NCI-H526 (cell line): ENCODE measurements around the gene CNTN4.

Experiments used
- DNase-seq, 2 experiments: peaks; one replicate each; lab custom pipeline; 2025; lab: John Stamatoyannopoulos, UW

Gene CNTN4

GRCh38 chr3:2589336-2589969 is 490.8 kb downstream of the CNTN4 start:
- DNase-seq, result no peak

GRCh38 chr3:2595486-2595885 is 496.8 kb downstream of the CNTN4 start:
- DNase-seq, result no peak

- no peak for DNase-seq
These were observed 498.9 kb downstream of the CNTN4 start for GRCh38 chr3:2597615-2598014.

GRCh38 chr3:2599471-2599870 is 500.8 kb downstream of the CNTN4 start:
- no peak for DNase-seq

- no peak for DNase-seq
These were observed 505.1 kb downstream of the CNTN4 start for GRCh38 chr3:2603692-2604289.

DNA sequence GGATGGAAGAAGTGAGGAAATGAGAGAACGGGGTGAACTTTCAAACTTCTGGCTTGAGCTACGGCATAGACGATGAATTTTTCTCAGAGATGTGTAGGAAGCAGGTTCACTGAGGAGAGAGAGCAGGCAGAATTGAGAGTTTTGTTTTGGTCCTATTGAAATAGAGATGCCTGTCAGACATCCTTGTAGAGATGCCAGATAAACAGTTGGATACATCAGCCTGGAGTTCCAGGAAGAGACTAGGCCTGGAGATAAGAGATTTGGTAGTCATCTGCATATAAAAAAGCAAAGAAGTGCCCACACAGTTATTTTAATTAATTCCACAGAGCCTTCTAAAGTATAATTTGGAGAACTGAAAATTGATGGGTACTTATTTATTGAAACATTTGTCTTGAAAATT is 515.9 kb downstream of the CNTN4 start:
- DNase-seq, result no peak

DNA sequence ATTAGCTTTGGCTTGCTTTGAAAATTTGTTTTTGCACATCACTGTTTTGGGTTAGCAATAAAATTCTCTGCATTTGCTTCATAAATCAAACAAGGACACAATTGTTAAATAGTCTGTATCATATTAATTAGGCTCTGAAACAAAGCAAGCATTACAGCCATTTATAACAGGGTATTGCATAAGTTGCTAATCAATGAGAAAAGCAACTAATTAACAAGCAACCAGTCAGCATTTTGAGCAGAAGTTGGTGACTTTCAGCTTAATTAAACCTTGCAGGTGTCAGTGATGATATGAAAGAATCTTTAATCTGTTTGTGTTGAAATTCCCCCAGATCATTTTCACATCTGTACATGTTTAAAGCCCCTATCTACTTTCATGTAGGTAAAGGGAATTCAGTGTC is 516.4 kb downstream of the CNTN4 start:
- no peak for DNase-seq

- DNase-seq, result no peak
These were observed 524.8 kb downstream of the CNTN4 start for GRCh38 chr3:2623436-2623835.

DNA sequence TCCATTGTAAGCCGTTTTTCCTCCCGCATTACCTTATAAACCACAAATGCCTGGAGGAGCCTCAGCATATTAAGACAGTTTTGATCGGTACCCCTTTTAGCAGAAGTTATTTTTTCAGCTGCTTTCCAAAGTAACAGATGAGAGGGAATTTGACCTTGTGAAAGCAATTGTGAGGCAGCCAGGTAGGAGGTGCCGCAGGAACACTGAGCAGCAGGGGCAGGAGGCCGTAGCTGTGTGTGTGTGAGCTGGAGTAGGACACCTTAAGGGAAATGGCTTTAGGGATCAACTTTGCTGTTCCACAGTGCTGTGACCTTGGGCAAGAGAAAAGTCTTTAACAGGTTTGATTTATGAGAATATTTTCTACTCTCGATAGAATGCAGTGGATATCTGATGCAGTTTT is 529.5 kb downstream of the CNTN4 start:
- DNase-seq, result no peak

DNA sequence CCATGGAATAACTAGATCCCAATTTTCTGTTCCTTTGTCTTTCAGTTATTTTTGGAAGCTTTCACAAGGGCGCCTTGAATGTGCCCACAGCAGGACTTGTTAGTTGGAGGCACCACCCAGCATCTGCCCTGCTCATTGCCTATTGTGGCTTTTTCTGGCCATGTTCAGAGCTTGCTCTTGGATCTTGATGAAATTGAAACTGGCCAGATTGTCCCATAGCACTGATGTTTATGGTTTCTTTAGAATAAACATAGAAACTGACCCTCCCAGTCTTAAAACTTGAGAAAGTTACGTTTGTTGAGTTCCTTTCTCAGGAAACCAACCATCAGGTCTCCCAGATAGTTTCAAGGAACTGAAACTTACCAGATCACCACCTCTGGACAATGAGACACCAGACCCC is 536.8 kb downstream of the CNTN4 start:
- DNase-seq, result no peak

DNA sequence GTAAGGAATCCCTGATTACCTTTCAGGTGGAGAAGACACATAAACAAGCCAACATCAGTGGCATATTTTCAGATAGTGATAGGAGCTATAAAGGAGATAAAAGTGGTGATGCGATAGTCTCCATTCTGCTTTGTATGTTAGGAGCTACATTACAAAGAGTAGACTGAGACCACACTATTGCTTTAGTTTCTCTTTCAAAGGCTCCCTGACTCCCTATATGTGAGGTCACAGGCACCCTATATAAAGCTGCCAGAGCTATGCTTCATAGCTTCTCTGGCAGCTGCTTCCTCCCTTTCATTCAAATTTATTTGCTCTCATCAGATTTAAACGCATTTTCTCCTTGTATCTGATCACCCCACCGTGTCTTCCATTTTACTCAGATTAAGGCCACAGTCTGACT is 544.9 kb downstream of the CNTN4 start:
- peak in 1 of 2 experiments; percentile 1 for DNase-seq

DNA sequence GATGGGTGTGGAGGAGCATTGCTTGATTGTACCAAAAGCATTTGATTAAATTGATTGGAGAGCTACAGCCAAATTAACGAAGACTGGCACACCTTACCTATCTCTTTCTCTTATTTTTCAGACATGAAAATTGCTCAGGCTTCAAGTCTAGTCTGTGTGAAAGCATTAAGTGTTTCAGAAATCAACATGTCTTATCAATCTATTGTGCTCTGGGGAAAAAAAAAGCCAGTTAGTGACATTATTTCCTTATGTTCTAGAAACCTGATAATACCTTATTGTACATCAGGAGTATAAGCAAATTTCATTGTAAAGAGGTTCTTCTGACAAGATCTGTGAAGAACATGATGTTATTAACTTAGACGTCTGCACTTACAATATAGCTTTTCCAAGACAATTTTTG is 546.3 kb downstream of the CNTN4 start:
- peak in 1 of 2 experiments; percentile 0 for DNase-seq

- no peak for DNase-seq
These were observed 552.1 kb downstream of the CNTN4 start for GRCh38 chr3:2650746-2651145.

- no peak for DNase-seq
These were observed 553.7 kb downstream of the CNTN4 start for GRCh38 chr3:2652386-2652785.

DNA sequence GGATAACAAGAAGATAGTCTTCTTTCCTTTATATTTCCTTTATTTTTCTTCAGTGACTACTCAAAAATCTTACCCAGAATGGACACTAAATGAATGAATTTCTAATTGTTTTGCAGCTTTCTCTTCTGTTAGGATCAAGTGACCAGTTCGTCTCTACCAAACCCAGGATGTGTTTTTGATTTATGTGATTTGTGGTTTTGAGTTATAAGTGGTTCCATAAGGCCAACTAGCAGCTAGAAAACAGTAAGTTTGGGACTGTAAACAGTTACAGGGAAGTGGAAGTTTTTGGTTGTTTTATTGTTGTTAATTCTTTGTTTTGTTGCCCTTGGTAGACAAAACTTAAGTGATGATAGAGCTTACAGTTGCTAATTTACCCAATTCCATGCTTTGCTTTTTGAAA is 555.0 kb downstream of the CNTN4 start:
- DNase-seq, result no peak

DNA sequence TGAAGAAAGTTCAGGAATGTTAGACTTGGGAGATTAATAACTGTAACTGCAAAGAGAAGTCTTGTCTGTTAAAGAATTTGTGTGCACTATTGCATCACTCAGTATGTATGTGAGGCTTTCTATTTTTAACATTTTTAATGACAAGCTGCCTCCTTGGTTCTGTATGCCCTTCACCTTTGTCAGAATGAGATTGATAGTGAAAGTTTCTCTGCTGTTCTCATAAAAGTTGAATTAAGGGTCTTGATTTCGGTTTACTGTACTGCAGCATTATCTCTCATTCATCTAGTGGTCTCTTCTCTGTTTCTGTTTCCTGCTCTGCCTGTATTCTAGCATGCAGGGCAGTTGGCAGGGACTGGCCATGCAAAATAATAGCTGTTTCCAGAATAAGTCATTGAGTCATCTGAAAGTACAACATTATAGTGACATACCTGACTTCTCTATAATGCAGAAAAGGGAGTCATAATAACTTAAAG is 556.6 kb downstream of the CNTN4 start:
- DNase-seq, result no peak

GRCh38 chr3:2656806-2657777 is 558.4 kb downstream of the CNTN4 start:
- DNase-seq, result peak; percentile 59

GRCh38 chr3:2657971-2658370 is 559.3 kb downstream of the CNTN4 start:
- no peak for DNase-seq

DNA sequence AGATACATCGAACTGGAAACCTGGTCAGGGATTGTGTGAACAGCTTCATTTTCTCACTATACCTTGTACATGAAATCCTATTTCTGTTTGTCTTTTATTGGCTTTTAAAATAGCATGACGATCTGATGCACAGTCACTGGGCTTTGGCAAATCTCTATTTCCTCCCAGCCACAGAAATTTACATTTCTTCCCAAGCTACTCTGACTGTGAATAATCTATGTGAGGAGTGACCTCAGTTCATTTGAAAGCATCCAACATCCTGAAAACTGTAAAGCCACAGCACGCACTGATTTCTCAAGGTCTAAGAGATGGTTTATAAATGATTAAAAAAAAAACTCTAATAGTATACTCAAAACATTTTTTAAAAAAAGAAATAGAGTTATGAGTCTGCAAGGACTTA is 561.2 kb downstream of the CNTN4 start:
- DNase-seq, result peak in 1 of 2 experiments; percentile 4

DNA sequence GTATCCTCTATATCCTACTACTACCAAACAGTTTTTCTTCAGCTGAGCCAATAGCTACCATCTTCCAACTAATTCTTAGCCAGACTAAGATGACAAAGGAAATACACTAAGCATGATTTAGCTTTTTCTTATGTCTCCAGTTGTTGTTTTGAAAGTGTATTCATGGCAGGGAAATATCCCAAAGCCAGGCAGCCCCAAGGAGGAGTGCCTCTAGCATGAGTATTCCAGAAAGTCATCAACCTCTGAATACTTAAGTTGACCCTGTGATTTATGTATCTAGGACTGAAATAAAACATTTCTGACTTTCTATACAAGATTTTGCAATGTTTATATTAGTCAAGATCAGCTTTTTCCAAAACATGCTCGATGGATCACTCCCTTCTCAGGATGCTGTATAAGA is 562.4 kb downstream of the CNTN4 start:
- DNase-seq, result no peak

DNA sequence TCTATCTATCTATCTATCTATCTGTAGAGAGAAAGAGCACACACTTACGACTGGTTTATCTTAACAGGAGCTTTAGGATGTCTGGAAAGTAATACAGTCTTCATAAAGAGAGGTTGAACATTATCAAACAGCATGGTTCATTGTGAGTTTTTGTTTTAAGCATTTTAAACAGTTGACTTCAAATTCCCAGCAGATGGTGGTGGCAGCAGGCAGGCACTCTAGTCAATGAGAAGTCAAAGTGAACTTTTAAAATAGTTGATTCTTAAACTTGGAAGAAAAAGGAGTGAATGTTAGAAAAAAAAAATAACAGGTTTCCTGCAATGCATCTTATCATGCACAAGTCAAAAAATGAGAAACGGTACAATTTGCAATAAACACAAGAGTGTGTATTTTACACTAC is 578.8 kb downstream of the CNTN4 start:
- no peak for DNase-seq

DNA sequence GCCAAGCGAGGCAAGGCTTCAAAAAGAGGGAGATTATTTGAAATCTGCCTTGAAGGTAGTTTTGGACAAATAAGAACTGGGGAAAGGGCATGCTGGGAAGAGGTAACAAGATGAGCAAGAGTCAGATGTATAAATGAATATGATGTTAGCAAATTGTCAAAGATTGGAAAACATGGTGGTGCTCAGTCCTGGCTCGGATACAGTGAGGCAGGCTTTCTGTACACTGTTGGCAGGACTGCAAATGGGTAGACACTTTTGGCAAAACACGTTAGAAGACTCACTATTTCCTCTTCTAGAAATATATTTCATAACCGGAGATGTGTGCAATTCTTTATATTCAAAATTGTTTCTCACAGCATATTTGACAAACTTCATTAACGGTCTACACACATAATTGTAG is 581.6 kb downstream of the CNTN4 start:
- DNase-seq, result no peak

DNA sequence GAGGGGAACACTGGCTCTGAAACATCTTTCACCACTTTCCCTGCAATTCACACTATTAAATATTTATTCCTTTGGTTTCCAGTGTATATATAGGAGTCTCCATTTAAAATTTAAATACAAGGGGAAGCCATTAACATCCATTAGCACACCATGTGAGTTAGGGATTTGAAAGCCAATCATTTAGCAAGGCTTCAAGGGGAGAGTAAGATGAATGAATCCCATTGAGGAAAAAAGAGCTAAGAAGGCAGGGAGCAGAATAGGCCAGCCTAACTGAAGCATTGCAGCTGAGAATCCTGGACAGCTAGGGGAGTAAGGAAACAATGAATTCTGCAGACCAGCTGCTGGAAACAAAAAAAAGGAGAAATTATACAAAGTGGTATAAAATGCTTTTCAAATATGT is 585.4 kb downstream of the CNTN4 start:
- DNase-seq, result no peak
